ENCODE results near the gene KCNH2. TPM values are rescaled to one million over a fixed set of nuclear protein-coding genes. Genes with fewer than 3 reads are reported as not detected.

Gene KCNH2
- total and polyA plus RNA-seq, 2 donors (not counting 1 experiment from before 2014, with no cell fraction given), result 0.86 to 2.7 TPM

- H3K4me2 ChIP-seq (replicated peaks; ENCODE audit: low read depth, low read length, poor library complexity, severe bottlenecking), result no peak overlapping the region
- DNase-seq, result no peak
- no peak overlapping the region for H2AFZ ChIP-seq (ENCODE audit: insufficient read depth, low read depth, low read length, poor library complexity, severe bottlenecking)
- peaks cover 0 to 12% (median 0%) of the 10 kb centered on the region in 3 donors for H3K9me3 ChIP-seq (ENCODE audit: control extremely low read depth in 1 of 3, control insufficient read depth in 2 of 3, insufficient read depth in 1 of 3, low read length in 2 of 3)
- no peak overlapping the region for H3K4me3 ChIP-seq (ENCODE audit: control extremely low read depth in 1 of 5, extremely low read depth in 1 of 5, insufficient read depth in 1 of 5, low read depth in 2 of 5, low read length in 4 of 5)
- H3K36me3 ChIP-seq (replicated peaks in 1 of 2; ENCODE audit: control extremely low read depth in 1 of 2, control insufficient read depth in 1 of 2, extremely low read depth in 1 of 2, insufficient read depth in 2 of 2, low read length in 1 of 2), result no peaks in the 10 kb centered on the region
- intact Hi-C loops (cut with micrococcal nuclease), result no loop called here
- TF ChIP-seq, protein P1, sequence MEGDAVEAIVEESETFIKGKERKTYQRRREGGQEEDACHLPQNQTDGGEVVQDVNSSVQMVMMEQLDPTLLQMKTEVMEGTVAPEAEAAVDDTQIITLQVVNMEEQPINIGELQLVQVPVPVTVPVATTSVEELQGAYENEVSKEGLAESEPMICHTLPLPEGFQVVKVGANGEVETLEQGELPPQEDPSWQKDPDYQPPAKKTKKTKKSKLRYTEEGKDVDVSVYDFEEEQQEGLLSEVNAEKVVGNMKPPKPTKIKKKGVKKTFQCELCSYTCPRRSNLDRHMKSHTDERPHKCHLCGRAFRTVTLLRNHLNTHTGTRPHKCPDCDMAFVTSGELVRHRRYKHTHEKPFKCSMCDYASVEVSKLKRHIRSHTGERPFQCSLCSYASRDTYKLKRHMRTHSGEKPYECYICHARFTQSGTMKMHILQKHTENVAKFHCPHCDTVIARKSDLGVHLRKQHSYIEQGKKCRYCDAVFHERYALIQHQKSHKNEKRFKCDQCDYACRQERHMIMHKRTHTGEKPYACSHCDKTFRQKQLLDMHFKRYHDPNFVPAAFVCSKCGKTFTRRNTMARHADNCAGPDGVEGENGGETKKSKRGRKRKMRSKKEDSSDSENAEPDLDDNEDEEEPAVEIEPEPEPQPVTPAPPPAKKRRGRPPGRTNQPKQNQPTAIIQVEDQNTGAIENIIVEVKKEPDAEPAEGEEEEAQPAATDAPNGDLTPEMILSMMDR (IDR thresholded peaks at IDR 0.05), result no peak
- no peak for TF ChIP-seq EZH2 (IDR thresholded peaks at IDR 0.05; ENCODE audit: borderline replicate concordance, insufficient read depth, low read depth, low read length, poor library complexity, severe bottlenecking)
- H3K27ac Mint-ChIP-seq, result no peak overlapping the region
- no peak overlapping the region for H3K4me3 Mint-ChIP-seq
- H3K4me1 ChIP-seq (ENCODE audit: control insufficient read depth in 2 of 2, insufficient read depth in 2 of 2, low read length in 2 of 2), result peaks cover 0 to 5% of the 10 kb centered on the region in 2 donors
- WGBS (ENCODE audit: insufficient coverage), result 96% methylated on average over 14 of the region's 16 CpGs
- peaks cover 16% of the 10 kb centered on the region for H3K27me3 Mint-ChIP-seq
- no peak overlapping the region for H3K9ac ChIP-seq (ENCODE audit: low read length)
- no peak for ATAC-seq (ENCODE audit: low read depth)
- no peaks in the 10 kb centered on the region for H3K4me1 Mint-ChIP-seq
- POLR2A ChIA-PET, result no interaction called here
- no peaks in the 10 kb centered on the region for H3K9me3 Mint-ChIP-seq (ENCODE audit: insufficient read depth)
- CTCF ChIA-PET, result no interaction called here
- H3K27me3 ChIP-seq (replicated peaks in 1 of 4; ENCODE audit: control extremely low read depth in 1 of 4, control insufficient read depth in 3 of 4, insufficient read depth in 4 of 4, low read length in 3 of 4), result peaks cover 0 to 26% (median 4%) of the 10 kb centered on the region in 4 experiments
- H4K20me1 ChIP-seq (ENCODE audit: control insufficient read depth, insufficient read depth, low read length, poor library complexity, severe bottlenecking), result no peaks in the 10 kb centered on the region
- H3K79me2 ChIP-seq (ENCODE audit: control insufficient read depth, insufficient read depth, low read length), result no peaks in the 10 kb centered on the region
- no peak overlapping the region for H3K27ac ChIP-seq (ENCODE audit: low read length in 2 of 2)
Observed at GRCh38 chr7:151001546-151001945, 23.4 kb upstream of the KCNH2 start.

- H3K27ac ChIP-seq (ENCODE audit: low read length in 2 of 2), result no peak overlapping the region
- TF ChIP-seq, protein P1 (IDR thresholded peaks at IDR 0.05), result no peak
- no peak for TF ChIP-seq EZH2 (IDR thresholded peaks at IDR 0.05; ENCODE audit: borderline replicate concordance, insufficient read depth, low read depth, low read length, poor library complexity, severe bottlenecking)
- H3K4me1 Mint-ChIP-seq, result no peaks in the 10 kb centered on the region
- no peaks in the 10 kb centered on the region for H4K20me1 ChIP-seq (ENCODE audit: control insufficient read depth, insufficient read depth, low read length, poor library complexity, severe bottlenecking)
- H3K36me3 ChIP-seq (replicated peaks in 1 of 2; ENCODE audit: control extremely low read depth in 1 of 2, control insufficient read depth in 1 of 2, extremely low read depth in 1 of 2, insufficient read depth in 2 of 2, low read length in 1 of 2), result no peaks in the 10 kb centered on the region
- ChIA-PET CTCF (no interaction called here), POLR2A (no interaction called here)
- ATAC-seq (ENCODE audit: low read depth) (no peak), DNase-seq (no peak)
- peaks cover 0 to 26% (median 4%) of the 10 kb centered on the region in 4 experiments for H3K27me3 ChIP-seq (replicated peaks in 1 of 4; ENCODE audit: control extremely low read depth in 1 of 4, control insufficient read depth in 3 of 4, insufficient read depth in 4 of 4, low read length in 3 of 4)
- no peak overlapping the region for H3K4me3 ChIP-seq (ENCODE audit: control extremely low read depth in 1 of 5, extremely low read depth in 1 of 5, insufficient read depth in 1 of 5, low read depth in 2 of 5, low read length in 4 of 5)
- H3K4me2 ChIP-seq (replicated peaks; ENCODE audit: low read depth, low read length, poor library complexity, severe bottlenecking), result no peak overlapping the region
- intact Hi-C loops (cut with micrococcal nuclease), result no loop called here
- WGBS (ENCODE audit: insufficient coverage), result 87% methylated on average over 10 of the region's 13 CpGs
- no peak overlapping the region for H3K27ac Mint-ChIP-seq
- H3K9ac ChIP-seq (ENCODE audit: low read length), result no peak overlapping the region
- H2AFZ ChIP-seq (ENCODE audit: insufficient read depth, low read depth, low read length, poor library complexity, severe bottlenecking), result no peak overlapping the region
- H3K79me2 ChIP-seq (ENCODE audit: control insufficient read depth, insufficient read depth, low read length), result no peaks in the 10 kb centered on the region
- no peak overlapping the region for H3K4me3 Mint-ChIP-seq
- peaks cover 0 to 12% (median 0%) of the 10 kb centered on the region in 3 donors for H3K9me3 ChIP-seq (ENCODE audit: control extremely low read depth in 1 of 3, control insufficient read depth in 2 of 3, insufficient read depth in 1 of 3, low read length in 2 of 3)
- peaks cover 0 to 5% of the 10 kb centered on the region in 2 donors for H3K4me1 ChIP-seq (ENCODE audit: control insufficient read depth in 2 of 2, insufficient read depth in 2 of 2, low read length in 2 of 2)
- no peaks in the 10 kb centered on the region for H3K9me3 Mint-ChIP-seq (ENCODE audit: insufficient read depth)
- peaks cover 16% of the 10 kb centered on the region for H3K27me3 Mint-ChIP-seq
Observed at GRCh38 chr7:151000897-151001495, 22.9 kb upstream of the KCNH2 start.
